Activated T-cell treated with anti-CD3 and anti-CD28 coated beads for 48 hours (primary cell): Measurements from ENCODE around the gene MBLAC2.
A peak's percentile ranks its signal among the peaks of the same experiment; 100 is the strongest.

ENCODE experiments used
- DNase-seq: peaks from one replicate; pipeline ENCODE4 v3.0.0-alpha.2; 2020; ENCODE audit warnings: low read depth

The MBLAC2 gene

GRCh38 chr5:90461288-90461687 is 13.3 kb downstream of the MBLAC2 start:
- DNase-seq: no peak

GRCh38 chr5:90446961-90447360 is 27.6 kb downstream of the MBLAC2 start:
- no peak for DNase-seq

GRCh38 chr5:90440644-90441043 is 33.9 kb downstream of the MBLAC2 start:
- no peak for DNase-seq

- DNase-seq: no peak
These were observed 36.5 kb downstream of the MBLAC2 start for GRCh38 chr5:90438100-90438499.

GRCh38 chr5:90437663-90438062 is 36.9 kb downstream of the MBLAC2 start:
- DNase-seq: no peak

GRCh38 chr5:90434116-90434714 is 40.4 kb downstream of the MBLAC2 start:
- DNase-seq: peak; percentile 33

GRCh38 chr5:90424245-90424644 is 50.3 kb downstream of the MBLAC2 start:
- DNase-seq: no peak

GRCh38 chr5:90421136-90421535 is 53.4 kb downstream of the MBLAC2 start:
- no peak for DNase-seq

GRCh38 chr5:90418214-90418613 is 56.4 kb downstream of the MBLAC2 start:
- DNase-seq: no peak

GRCh38 chr5:90410178-90410762 is 64.3 kb downstream of the MBLAC2 start:
- DNase-seq: no peak

- DNase-seq: peak; percentile 82
These were observed 65.0 kb downstream of the MBLAC2 start, which contains the start of gene CETN3 for GRCh38 chr5:90409318-90410177. TSS of gene CETN3 (minus strand) at chr5:90409756. CDS start at chr5:90409661, 95 bp downstream.

- no peak for DNase-seq
These were observed 65.8 kb downstream of the MBLAC2 start for GRCh38 chr5:90408571-90409317.
